HG03558 (cell line): ENCODE data around the gene BASP1.
"Not testable (repeated sequence)": the region's sequence is repeated elsewhere in the genome, so short reads cannot be mapped to it uniquely, and the experiment has no call there.

ENCODE experiments used
- ATAC-seq: cut with Tn5 transposase; IDR thresholded peaks from one replicate; pipeline ENCODE4 v1.9.1; 2021; ENCODE audit warnings: moderate number of reproducible peaks; ENCODE audit not compliant: unreplicated experiment; ENCODE audit errors: extremely low read depth

The BASP1 gene

DNA sequence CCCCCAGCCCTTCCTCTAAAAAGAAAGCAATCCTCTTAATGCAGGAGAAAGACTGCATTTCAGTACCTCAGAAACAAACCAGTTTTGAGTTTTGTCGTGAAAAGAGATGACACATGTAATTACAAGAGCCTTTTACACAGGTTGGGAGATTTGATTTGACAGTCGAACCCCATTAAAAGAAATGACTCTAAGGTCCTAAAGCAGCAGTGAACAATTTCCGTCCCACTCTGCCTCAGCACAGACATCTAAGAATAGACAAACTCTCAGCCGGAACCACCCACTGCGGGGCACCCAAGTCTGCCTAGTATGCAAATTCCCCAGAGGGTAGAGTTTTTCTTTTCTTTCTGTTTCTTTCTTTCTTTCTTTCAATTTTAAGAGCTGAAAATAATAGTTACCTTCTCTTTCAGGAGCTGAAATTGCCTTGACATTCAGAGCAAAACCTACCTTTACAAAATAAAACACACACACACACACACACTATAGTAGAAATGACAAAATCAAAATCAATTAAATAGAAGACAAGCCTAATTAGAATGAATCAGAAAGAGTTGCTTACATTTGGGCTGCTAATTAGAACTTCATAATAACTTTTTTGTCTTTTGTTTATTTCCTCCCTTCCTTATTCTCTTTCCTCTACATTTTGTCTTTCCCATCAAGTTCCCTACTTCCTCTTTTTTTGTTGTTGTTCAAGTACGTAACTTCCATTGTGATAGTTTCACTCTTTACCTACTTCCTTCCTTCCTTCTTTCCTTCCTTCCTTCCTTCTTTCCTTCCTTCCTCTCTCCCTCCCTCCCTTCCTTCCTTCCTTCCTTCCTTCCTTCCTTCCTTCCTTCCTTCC, 65.1 kb downstream of the BASP1 start:
- ATAC-seq: peak; percentile 94

DNA sequence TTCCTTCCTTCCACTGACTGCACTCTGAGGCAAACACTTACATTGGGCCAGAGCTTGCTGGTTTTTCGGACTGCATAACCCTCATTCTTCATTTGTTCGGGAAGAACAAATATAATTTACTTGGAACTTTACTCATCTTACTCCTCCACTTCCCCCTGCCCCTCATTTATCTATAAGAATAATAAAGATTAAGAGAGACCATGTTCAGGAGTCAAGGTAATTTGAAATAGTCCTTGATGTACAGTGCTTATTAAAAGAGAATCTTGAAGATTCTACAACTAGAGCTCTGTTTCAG, 65.6 kb downstream of the BASP1 start:
- no peak for ATAC-seq

GRCh38 chr5:17287501-17288155, 70.2 kb downstream of the BASP1 start:
- ATAC-seq: no peak

DNA sequence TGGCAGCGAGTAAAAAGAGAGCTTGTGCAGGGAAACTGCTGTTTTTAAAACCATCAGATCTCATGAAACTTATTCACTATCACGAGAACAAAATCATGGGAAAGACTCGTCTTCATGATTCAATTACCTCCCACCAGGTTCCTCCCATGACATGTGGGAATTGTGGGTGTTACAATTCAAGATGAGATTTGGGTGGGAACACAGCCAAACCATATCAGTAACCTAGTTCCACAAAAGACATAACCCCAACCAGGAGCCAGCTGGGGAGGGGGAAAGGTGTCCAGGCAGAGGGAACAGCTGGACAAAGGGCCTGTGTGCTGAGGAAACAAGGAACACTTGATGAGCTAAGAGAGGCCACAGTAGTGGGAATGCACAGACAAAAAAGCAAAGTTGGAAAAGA, 71.1 kb downstream of the BASP1 start:
- no peak for ATAC-seq

DNA sequence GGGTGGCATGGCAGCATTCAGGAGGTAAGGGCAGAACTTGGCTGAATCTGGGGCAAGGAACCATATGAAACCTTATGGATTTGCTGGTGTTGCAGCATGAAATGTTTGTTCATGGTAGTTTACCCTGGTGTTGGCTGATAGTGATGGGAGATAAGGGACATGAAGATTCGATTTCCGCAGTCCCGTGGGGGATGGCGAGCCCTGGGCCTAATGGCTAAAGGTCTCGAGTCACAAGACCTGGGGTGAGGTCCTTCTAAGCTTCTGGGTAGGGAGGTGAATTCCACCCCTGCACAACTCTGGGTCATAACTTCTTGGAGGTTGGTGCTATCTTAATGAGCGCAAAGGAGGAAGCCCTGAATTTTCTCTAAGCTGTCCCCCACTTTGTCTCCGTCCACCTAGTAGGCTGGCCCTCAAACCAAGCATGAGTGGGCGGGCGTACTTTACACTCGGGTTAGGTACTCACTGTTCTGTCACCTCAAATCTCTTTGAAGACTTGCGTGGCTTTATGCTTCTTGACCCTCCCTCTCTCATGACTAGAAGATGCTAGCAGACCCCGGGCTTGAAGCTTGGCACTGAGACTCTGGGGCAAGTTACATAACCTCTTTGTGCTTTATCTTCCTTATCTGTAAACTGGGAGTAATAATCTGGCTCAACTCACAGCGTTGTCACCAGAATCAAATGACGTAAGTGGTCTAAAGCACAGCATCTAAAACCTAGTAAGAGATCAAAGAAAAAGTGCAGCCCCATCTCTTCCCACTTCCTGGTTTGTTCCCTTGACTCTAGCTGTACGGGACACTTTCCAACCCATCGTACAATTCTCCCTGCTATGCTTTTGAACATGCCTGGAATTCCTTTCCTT, 72.5 kb downstream of the BASP1 start:
- ATAC-seq: no peak

DNA sequence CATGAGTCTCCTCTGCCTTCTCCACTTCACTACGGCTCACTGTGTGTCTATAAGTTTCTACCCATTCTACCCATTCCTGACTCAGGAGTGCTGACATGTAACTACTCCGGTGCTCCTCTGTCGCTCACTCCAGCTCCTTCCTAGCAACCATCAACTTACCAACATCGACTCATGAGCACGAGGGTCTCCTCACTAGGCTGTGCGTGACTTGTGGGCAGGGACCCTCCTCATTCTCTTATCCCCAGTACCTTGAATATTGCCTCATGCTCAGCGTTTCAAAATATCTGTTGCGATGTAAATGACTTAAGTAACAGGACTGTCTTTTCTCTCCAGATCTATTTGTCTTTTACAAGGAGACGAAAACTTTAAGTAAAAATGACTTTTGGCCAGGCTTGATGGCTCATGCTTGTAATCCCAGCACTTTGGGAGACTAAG, 73.1 kb downstream of the BASP1 start:
- ATAC-seq: no peak

DNA sequence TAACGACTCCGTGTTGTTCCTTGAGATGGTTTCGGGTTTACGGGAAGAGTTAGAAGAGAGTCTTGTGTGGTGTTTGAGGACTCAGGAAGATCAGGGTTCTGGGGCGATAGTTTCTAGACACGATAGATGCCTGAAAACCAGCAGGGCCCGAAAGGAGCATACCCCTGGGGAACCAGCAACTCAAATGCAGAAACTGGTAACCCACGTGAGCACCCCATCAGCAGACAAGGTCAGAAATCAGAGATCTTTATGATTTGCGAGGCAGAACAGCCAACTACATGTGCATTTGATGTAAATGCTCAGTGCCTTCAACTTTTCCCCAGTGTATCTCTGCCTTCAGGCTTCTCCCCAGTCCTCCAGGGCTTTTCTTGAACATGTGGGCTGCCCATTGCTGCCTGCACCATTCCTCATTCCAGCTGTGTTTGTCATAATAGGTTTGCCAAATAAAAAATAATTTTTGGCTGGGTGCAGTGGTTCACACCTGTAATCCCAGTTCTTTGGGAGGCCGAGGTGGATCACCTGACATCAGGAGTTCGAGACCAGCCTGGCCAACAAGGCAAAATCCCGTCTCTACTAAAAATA, 75.1 kb downstream of the BASP1 start:
- ATAC-seq: no peak

DNA sequence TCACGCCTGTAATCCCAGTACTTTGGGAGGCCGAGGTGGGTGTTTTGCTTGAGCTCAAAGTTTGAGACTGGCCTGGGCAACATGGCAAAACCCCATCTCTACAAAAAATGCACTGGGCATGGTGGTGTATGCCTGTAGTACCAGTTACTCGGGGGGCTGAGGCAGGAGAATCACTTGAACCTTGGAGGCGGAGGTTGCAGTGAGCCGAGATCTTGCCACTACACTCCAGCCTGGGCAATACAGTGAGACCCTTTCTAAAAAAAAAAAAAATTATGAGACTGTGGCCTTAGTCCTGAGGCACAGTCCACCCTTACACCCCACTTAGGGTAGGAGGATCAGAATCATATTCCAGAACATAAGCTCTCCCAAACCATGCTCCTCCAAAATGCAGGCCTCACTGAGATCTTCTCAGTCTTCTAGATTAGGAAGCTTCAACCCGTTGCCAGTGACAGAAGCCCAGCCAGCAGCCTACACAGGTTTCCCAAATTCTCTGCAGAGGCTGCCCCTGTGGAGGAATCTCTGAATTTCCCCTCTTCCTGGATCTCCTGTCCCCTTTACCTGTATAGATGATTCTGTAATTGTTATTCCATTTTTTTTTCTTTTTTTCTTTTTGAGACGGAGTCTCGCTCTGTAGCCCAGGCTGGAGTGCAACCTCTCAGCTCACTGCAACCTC, 77.3 kb downstream of the BASP1 start:
- ATAC-seq: no peak

- ATAC-seq: no peak
Observed at GRCh38 chr5:17295671-17296070, 78.2 kb downstream of the BASP1 start.

DNA sequence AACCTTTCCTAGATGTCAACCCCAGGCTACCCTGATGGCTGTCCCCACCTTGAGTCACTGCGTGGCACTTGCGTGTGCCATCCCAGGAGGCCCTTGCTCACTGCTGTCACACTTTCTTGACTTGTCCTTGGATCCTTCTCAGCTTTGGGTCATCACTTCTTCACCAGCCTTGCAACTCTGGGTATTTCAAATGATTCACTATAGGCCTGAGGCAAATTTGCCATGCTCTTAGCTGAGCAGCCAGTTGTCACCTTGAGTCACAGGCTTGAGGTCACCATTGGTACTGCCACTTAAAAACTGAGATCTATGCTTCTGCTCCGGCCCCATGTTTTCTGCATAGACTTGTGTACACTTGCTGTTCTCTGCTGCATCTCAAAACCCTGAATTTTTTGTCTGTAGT, 84.7 kb downstream of the BASP1 start:
- ATAC-seq: no peak

DNA sequence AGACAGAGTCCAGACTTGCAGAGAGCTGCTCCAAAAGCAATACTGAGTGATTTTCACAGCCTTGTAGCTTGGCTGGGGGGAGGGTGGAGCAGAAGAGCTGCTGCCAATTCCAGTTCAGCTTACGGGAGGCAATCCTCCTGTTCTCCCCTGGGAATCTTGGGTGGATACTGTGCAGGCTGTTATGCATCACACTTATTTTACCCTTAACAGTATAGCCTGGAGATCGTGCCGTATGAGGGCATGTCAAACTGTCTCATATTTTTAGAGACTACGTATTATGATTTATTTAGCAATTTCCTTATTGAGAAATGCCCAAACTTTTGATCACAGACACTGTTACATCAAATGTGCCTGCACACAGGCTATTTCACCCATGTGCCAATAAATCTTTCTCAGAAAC, 85.2 kb downstream of the BASP1 start:
- no peak for ATAC-seq

DNA sequence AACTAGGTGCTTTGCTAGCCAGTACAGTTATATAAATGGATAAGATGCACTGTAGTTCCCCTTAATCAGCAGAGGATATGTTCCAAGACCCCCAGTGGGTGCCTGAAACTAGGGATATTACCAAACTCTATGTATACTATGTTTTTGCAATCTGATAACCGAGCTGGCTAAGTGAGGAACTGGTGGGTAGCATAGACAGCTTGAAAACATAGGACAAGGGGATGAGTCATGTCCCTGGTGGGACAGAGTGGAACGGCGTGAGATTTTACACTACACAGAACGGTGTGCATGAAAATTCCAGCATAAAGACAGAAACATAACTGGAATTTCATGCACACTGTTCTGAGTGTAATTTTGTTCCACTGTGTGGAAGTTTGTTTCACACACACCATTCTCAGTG, 86.9 kb downstream of the BASP1 start:
- no peak for ATAC-seq

DNA sequence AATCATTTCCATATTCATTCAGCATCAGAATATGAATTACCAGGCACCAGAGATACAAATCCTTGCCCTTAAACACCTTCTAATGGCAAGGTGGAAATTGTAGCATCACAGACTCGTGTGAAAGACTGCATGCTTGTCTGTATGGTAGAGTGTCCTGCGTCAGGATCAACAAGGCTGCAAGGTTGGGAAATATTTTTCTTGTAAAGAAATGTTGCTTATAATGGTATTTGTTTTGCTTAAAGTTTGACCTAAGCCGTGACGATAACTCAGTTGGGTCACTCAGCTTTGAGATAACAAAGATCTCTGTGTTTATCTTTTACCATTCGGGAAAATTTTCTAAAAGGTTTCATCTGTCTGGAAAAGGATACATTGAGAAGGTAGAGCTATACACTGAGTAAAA, 87.6 kb downstream of the BASP1 start:
- ATAC-seq: no peak

- no peak for ATAC-seq
Observed at GRCh38 chr5:17305964-17306725, 88.7 kb downstream of the BASP1 start.

GRCh38 chr5:17306726-17307091, 89.3 kb downstream of the BASP1 start:
- ATAC-seq: no peak

GRCh38 chr5:17307440-17307839, 90.0 kb downstream of the BASP1 start:
- ATAC-seq: not testable (repeated sequence)

DNA sequence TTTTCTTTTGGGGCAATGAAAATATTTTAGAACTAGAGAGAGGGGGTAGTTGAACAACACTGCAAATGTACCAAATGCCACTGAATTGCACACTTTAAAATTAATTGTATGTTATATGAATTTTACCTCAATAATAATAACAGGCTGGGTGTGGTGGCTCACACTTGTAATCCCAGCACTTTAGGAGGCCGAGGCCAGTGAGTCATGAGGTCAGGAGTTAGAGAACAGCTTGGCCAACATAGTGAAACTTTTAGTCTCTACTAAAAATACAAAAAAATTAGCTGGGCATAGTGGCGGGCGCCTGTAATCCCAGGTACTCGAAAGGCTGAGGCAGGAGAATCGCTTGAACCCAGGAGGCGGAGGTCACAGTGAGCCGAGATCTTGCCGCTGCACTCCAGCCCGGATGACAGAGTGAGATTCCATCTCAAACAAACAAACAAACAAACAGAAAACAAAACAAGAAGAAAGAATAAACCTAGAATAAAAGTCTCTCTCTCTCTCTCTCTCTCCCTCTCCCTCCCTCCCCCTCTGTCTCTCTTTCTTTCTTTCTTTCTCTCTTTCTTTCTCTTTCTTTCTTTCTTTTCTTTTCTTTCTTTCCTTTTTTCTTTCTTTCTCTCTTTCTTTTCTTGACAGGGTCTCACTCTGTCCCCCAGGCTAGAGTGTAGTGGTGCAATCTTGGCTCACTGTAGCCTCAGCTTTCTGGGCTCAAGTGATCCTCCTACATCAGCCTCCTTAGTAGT, 91.1 kb downstream of the BASP1 start:
- ATAC-seq: no peak

DNA sequence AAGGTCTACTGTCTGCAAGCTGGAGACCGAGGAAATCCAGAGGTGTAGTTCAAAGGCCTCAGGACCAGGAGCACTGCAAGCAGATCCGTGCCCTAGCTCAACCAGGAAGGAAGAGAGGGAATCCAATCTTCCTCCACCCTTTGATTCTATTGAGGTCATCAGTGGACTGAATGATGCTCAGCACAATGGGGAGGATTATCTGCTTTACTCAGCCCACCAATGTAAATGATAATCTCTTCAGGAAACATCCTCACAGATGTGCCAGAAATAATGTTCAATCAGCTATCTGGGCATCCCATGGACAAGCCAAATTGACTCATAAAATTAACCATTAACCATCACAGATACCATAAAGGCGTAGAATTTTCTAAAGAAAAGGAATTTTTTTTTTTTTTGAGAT, 92.0 kb downstream of the BASP1 start:
- no peak for ATAC-seq

- ATAC-seq: not testable (repeated sequence)
Observed at GRCh38 chr5:17310502-17310901, 93.1 kb downstream of the BASP1 start.
